SK-N-SH treated with all-trans-retinoic acid at 6 μM for 48 hours (cell line): ENCODE results near the gene SPOP.

Experiments used
- ATAC-seq: fragments of 200-7000 bp; cut with Tn5 transposase; 3 replicates; pipeline ENCODE4 v1.9.1; 2020; ENCODE audit warnings: mild to moderate bottlenecking, moderate library complexity
- ARNTL ChIP-seq: fragments of 450-650 bp; formaldehyde crosslinking; IDR thresholded peaks from 2 replicates; pipeline ENCODE4 v1.5.0; 2020; ENCODE audit warnings: low read depth, mild to moderate bottlenecking, moderate library complexity, borderline replicate concordance
- BACH2 ChIP-seq: fragments of 250-450 bp; sonication (Bioruptor Pico); IDR thresholded peaks from 2 replicates; pipeline ENCODE4 v1.9.0; 2021; ENCODE audit warnings: mild to moderate bottlenecking, borderline replicate concordance
- CSRNP3 ChIP-seq: fragments of 250-450 bp; sonication (Bioruptor Pico); IDR thresholded peaks from 2 replicates; pipeline ENCODE4 v1.5.1; 2021; ENCODE audit warnings: mild to moderate bottlenecking, moderate library complexity
- ESRRG ChIP-seq: fragments of 250-450 bp; sonication (Bioruptor Pico); IDR thresholded peaks from 2 replicates; pipeline ENCODE4 v1.6.1; 2021; ENCODE audit warnings: mild to moderate bottlenecking
- GLIS3 ChIP-seq: fragments of 250-450 bp; sonication (Bioruptor Pico); IDR thresholded peaks from 2 replicates; pipeline ENCODE4 v1.5.0; 2020; ENCODE audit warnings: mild to moderate bottlenecking, moderate library complexity
- ISL1 ChIP-seq: fragments of 250-450 bp; sonication (Bioruptor Pico); IDR thresholded peaks from 2 replicates; pipeline ENCODE4 v2.1.2; 2022; ENCODE audit warnings: mild to moderate bottlenecking, moderate library complexity
- OSR1 ChIP-seq: fragments of 250-450 bp; sonication (Bioruptor Pico); IDR thresholded peaks from 2 replicates; pipeline ENCODE4 v1.8.0; 2022; ENCODE audit warnings: moderate library complexity, mild to moderate bottlenecking, inconsistent platforms
- PATZ1 ChIP-seq: fragments of 250-450 bp; sonication (Bioruptor Pico); IDR thresholded peaks from 2 replicates; pipeline ENCODE4 v1.8.0; 2020; ENCODE audit warnings: mild to moderate bottlenecking, moderate library complexity, borderline replicate concordance
- POU6F1 ChIP-seq: fragments of 250-450 bp; sonication (Bioruptor Pico); IDR thresholded peaks from 2 replicates; pipeline ENCODE4 v1.8.0; 2021; ENCODE audit warnings: low read depth, mild to moderate bottlenecking, moderate library complexity, borderline replicate concordance
- PPARA ChIP-seq: fragments of 250-450 bp; sonication (Bioruptor Pico); IDR thresholded peaks from 2 replicates; pipeline ENCODE4 v1.5.0; 2020; ENCODE audit warnings: mild to moderate bottlenecking, borderline replicate concordance
- RARB ChIP-seq: fragments of 250-450 bp; sonication (Bioruptor Pico); IDR thresholded peaks from 2 replicates; pipeline ENCODE4 v1.8.0; 2021; ENCODE audit warnings: mild to moderate bottlenecking, moderate library complexity
- TOX ChIP-seq: fragments of 250-450 bp; sonication (Bioruptor Pico); IDR thresholded peaks from 2 replicates; pipeline ENCODE4 v1.8.0; 2021; ENCODE audit warnings: mild to moderate bottlenecking, moderate library complexity, borderline replicate concordance
- TSHZ2 ChIP-seq: fragments of 250-450 bp; sonication (Bioruptor Pico); IDR thresholded peaks from 2 replicates; pipeline ENCODE4 v1.5.0; 2020; ENCODE audit warnings: mild to moderate bottlenecking, moderate library complexity
- ZFP3 ChIP-seq: fragments of 250-450 bp; sonication (Bioruptor Pico); IDR thresholded peaks from 2 replicates; pipeline ENCODE4 v1.5.0; 2020; ENCODE audit warnings: mild to moderate bottlenecking, moderate library complexity
- ZNF70 ChIP-seq: fragments of 450-650 bp; formaldehyde crosslinking; IDR thresholded peaks from 2 replicates; pipeline ENCODE4 v1.5.0; 2020; ENCODE audit warnings: mild to moderate bottlenecking, moderate library complexity
- ZNF8 ChIP-seq: fragments of 450-650 bp; formaldehyde crosslinking; IDR thresholded peaks from 2 replicates; pipeline ENCODE4 v1.5.0; 2020; ENCODE audit warnings: mild to moderate bottlenecking, moderate library complexity

SPOP gene

GRCh38 chr17:49604314-49604869 lies 73.5 kb downstream of the SPOP start:
- TF ChIP-seq ESRRG (CRISPR knock-in tag), result no peak
- no peak for TF ChIP-seq GLIS3 (CRISPR knock-in tag)
- no peak for TF ChIP-seq ZFP3 (CRISPR knock-in tag)
- TF ChIP-seq TOX, result no peak
- no peak for ATAC-seq

GRCh38 chr17:49603720-49604119 lies 74.2 kb downstream of the SPOP start:
- ATAC-seq, result no peak

GRCh38 chr17:49603238-49603637 lies 74.7 kb downstream of the SPOP start:
- no peak for ATAC-seq
- TF ChIP-seq RARB (CRISPR knock-in tag) (no peak), PATZ1 (CRISPR knock-in tag) (no peak)

More at GRCh38 chr17:49603720-49604119, 74.2 kb downstream of the SPOP start:
- TF ChIP-seq CSRNP3, result no peak
- TF ChIP-seq TSHZ2 (CRISPR knock-in tag), result no peak
- no peak for TF ChIP-seq ZNF70 (CRISPR knock-in tag)
- no peak for TF ChIP-seq GLIS3 (CRISPR knock-in tag)
- TF ChIP-seq RARB (CRISPR knock-in tag), result no peak

- TF ChIP-seq RARB (CRISPR knock-in tag) (no peak), CSRNP3 (no peak), TSHZ2 (CRISPR knock-in tag) (no peak), ZNF8 (CRISPR knock-in tag) (no peak), OSR1 (CRISPR knock-in tag) (no peak), PPARA (CRISPR knock-in tag) (no peak), BACH2 (CRISPR knock-in tag) (no peak), GLIS3 (CRISPR knock-in tag) (no peak)
- no peak for ATAC-seq
These were observed 75.1 kb downstream of the SPOP start for GRCh38 chr17:49602783-49603182.

GRCh38 chr17:49600949-49601348 lies 76.9 kb downstream of the SPOP start:
- no peak for ATAC-seq

More at GRCh38 chr17:49600949-49601348, 76.9 kb downstream of the SPOP start:
- TF ChIP-seq ARNTL (no peak), POU6F1 (CRISPR knock-in tag) (no peak), ISL1 (CRISPR knock-in tag) (no peak), TSHZ2 (CRISPR knock-in tag) (no peak)
